Neural progenitor cell (in vitro differentiated cells): ENCODE measurements around the gene POLR2E. TPM values are rescaled to one million over a fixed set of nuclear protein-coding genes. Genes with fewer than 3 reads are reported as not detected.

Experiments used
- DNase-seq: peaks from one replicate; pipeline ENCODE4 v3.0.0-alpha.2; 2016; ENCODE audit warnings: low spot score
- H2AFZ ChIP-seq: fragments of 200-600 bp; sonication (generic); replicated peaks from 2 replicates; pipeline ENCODE4 v1.6.1; 2016; ENCODE audit warnings: antibody characterized with exemption
- H3F3A ChIP-seq: fragments of 200-600 bp; sonication (generic); 2 replicates; pipeline ENCODE4 v1.6.1; 2016; ENCODE audit warnings: antibody characterized with exemption, low read depth
- H3K27ac ChIP-seq: fragments of 200-600 bp; sonication (generic); 2 replicates; pipeline ENCODE4 v1.5.1; 2016; ENCODE audit warnings: mild to moderate bottlenecking
- H3K27me3 ChIP-seq: fragments of 200-600 bp; sonication (generic); 2 replicates; pipeline ENCODE4 v1.6.1; 2016; ENCODE audit warnings: mild to moderate bottlenecking, moderate library complexity
- H3K36me3 ChIP-seq: fragments of 200-600 bp; sonication (generic); 2 replicates; pipeline ENCODE4 v1.5.1; 2016
- H3K4me1 ChIP-seq: fragments of 200-600 bp; sonication (generic); 2 replicates; pipeline ENCODE4 v1.6.1; 2016; ENCODE audit warnings: mixed run types
- H3K4me2 ChIP-seq: fragments of 200-600 bp; sonication (generic); 2 replicates; pipeline ENCODE4 v1.6.1; 2016
- H3K4me3 ChIP-seq: fragments of 200-600 bp; sonication (generic); 2 replicates; pipeline ENCODE4 v1.5.1; 2016
- H3K79me2 ChIP-seq: fragments of 200-600 bp; sonication (generic); 2 replicates; pipeline ENCODE4 v1.6.1; 2016; ENCODE audit warnings: low read depth
- H3K9ac ChIP-seq: fragments of 200-600 bp; sonication (generic); 2 replicates; pipeline ENCODE4 v1.6.1; 2016
- H3K9me3 ChIP-seq: fragments of 200-600 bp; sonication (generic); 2 replicates; pipeline ENCODE4 v1.5.1; 2016; ENCODE audit warnings: low read depth
- H4K20me1 ChIP-seq: fragments of 200-600 bp; sonication (generic); 2 replicates; pipeline ENCODE4 v1.6.1; 2016; ENCODE audit warnings: low read depth
- H3K27ac Mint-ChIP-seq: 3 replicates; pipeline ENCODE4 v1.8.0; 2021; ENCODE audit warnings: mixed read lengths
- H3K27me3 Mint-ChIP-seq: 2 replicates; pipeline ENCODE4 v1.8.0; 2022; ENCODE audit warnings: low read depth, mild to moderate bottlenecking, inconsistent platforms, moderate library complexity, mixed read lengths; ENCODE audit not compliant: insufficient read depth
- H3K36me3 Mint-ChIP-seq: 3 replicates; pipeline ENCODE4 v1.8.0; 2021; ENCODE audit warnings: mixed read lengths
- H3K4me1 Mint-ChIP-seq: 3 replicates; pipeline ENCODE4 v1.8.0; 2021; ENCODE audit warnings: mixed read lengths
- H3K4me3 Mint-ChIP-seq: 3 replicates; pipeline ENCODE4 v1.8.0; 2021; ENCODE audit warnings: mild to moderate bottlenecking, moderate library complexity, mixed read lengths
- H3K9me3 Mint-ChIP-seq: 3 replicates; pipeline ENCODE4 v1.8.0; 2020; ENCODE audit warnings: mixed read lengths
- EZH2 ChIP-seq: fragments of 200-600 bp; sonication (generic); IDR thresholded peaks from 2 replicates; pipeline ENCODE4 v1.6.1; 2017; ENCODE audit warnings: antibody characterized with exemption, mild to moderate bottlenecking, moderate library complexity
- EZH2phosphoT487 ChIP-seq: fragments of 200-600 bp; sonication (generic); IDR thresholded peaks from 2 replicates; pipeline ENCODE4 v1.6.1; 2017; ENCODE audit warnings: antibody characterized with exemption
- total RNA-seq: library from RNA; depleted of rRNA; stranded (reverse); fragments of >200 nt; gene quantifications from 2 replicates; pipeline ENCODE4 v1.2.3, GENCODE V29; 2015; ENCODE audit warnings: low replicate concordance
- TF ChIP-seq, protein P1 (sequence below): fragments of 200-600 bp; sonication (generic); IDR thresholded peaks from 2 replicates; pipeline ENCODE4 v1.5.1; 2017; ENCODE audit warnings: antibody characterized with exemption, mild to moderate bottlenecking

The POLR2E gene
- total RNA-seq, 1 donor from 2014 or later, result 98.8 TPM

DNA sequence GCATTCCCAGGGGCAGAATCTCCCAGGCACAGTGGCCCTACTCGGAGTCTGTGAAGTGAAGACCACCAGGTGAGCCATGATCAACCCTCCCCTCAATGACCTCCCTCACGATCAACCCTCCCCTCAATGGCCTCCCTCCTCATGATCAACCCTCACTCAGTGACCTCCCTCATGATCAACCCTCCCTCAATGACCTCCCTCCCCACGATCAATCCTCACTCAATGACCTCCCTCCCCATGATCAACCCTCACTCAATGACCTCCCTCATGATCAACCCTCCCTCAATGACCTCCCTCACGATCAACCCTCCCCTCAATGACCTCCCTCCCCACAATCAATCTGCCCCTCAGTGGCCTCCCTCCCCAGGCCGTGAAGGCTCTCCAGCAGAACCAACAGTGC, 46.8 kb upstream of the POLR2E start:
- H3K4me3 ChIP-seq, result no peak overlapping the region
- no peaks in the 10 kb centered on the region for H4K20me1 ChIP-seq
- peaks cover under 1% of the 10 kb centered on the region for H3F3A ChIP-seq
- peaks cover 5% of the 10 kb centered on the region for H3K4me1 ChIP-seq
- H3K36me3 Mint-ChIP-seq, result peaks cover 22% of the 10 kb centered on the region
- no peaks in the 10 kb centered on the region for H3K9me3 ChIP-seq
- no peaks in the 10 kb centered on the region for H3K79me2 ChIP-seq
- H3K4me3 Mint-ChIP-seq, result no peak overlapping the region
- H3K27me3 Mint-ChIP-seq, result peaks cover 13% of the 10 kb centered on the region
- no peak overlapping the region for H2AFZ ChIP-seq
- no peak overlapping the region for H3K9ac ChIP-seq
- no peaks in the 10 kb centered on the region for H3K27me3 ChIP-seq
- no peak for DNase-seq
- no peak overlapping the region for H3K27ac ChIP-seq
- no peak overlapping the region for H3K27ac Mint-ChIP-seq
- no peak overlapping the region for H3K4me2 ChIP-seq
- H3K4me1 Mint-ChIP-seq, result peaks cover 2% of the 10 kb centered on the region
- peaks cover 5% of the 10 kb centered on the region for H3K9me3 Mint-ChIP-seq
- H3K36me3 ChIP-seq, result no peaks in the 10 kb centered on the region
- TF ChIP-seq, protein P1, sequence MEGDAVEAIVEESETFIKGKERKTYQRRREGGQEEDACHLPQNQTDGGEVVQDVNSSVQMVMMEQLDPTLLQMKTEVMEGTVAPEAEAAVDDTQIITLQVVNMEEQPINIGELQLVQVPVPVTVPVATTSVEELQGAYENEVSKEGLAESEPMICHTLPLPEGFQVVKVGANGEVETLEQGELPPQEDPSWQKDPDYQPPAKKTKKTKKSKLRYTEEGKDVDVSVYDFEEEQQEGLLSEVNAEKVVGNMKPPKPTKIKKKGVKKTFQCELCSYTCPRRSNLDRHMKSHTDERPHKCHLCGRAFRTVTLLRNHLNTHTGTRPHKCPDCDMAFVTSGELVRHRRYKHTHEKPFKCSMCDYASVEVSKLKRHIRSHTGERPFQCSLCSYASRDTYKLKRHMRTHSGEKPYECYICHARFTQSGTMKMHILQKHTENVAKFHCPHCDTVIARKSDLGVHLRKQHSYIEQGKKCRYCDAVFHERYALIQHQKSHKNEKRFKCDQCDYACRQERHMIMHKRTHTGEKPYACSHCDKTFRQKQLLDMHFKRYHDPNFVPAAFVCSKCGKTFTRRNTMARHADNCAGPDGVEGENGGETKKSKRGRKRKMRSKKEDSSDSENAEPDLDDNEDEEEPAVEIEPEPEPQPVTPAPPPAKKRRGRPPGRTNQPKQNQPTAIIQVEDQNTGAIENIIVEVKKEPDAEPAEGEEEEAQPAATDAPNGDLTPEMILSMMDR, result no peak
- TF ChIP-seq EZH2phosphoT487 (no peak), EZH2 (no peak)

DNA sequence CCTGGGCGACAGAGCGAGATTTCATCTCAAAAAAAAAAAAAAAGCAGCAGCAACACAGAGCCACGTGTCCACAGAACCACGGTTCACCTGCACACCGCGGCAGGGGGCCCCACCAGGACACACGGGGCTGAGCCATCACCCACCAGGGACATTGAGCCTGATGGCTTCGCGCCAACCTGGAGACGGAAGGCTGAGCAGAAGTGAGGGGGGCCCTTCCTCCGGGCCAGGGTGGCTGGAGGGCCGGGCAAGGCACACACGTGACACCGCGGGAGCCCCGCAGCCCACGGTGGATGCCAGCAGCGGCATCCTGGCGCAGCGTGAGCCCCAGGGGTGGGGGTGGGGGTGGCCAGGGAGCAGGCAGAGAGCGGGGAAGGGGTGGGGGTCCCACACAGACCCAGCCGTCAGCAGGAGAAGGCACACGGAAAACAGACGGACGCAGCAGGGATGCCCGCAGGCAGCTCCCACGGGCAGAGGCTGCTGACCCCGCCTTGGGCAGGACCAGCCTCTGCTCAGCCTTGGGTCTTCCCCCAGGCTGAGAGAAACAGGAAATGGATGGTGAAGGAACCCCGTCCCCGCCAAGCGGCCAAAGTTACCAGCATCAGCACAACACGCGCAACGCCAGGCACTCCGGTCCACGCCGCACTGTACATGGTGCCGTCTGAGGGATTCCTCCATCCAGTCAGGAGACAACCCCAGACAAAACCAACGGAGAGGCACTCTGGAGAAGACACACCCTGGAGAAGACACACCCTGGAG, 45.3 kb upstream of the POLR2E start:
- H4K20me1 ChIP-seq, result no peaks in the 10 kb centered on the region
- H3K27ac ChIP-seq, result no peak overlapping the region
- no peaks in the 10 kb centered on the region for H3K36me3 ChIP-seq
- H3K9me3 ChIP-seq, result no peaks in the 10 kb centered on the region
- no peak overlapping the region for H3K4me2 ChIP-seq
- H3K27me3 Mint-ChIP-seq, result peaks cover 13% of the 10 kb centered on the region
- no peak for DNase-seq
- H3K27me3 ChIP-seq, result no peaks in the 10 kb centered on the region
- no peak overlapping the region for H3K4me3 Mint-ChIP-seq
- no peaks in the 10 kb centered on the region for H3K79me2 ChIP-seq
- TF ChIP-seq EZH2phosphoT487, result no peak
- TF ChIP-seq, protein P1, result no peak
- TF ChIP-seq EZH2, result no peak
- no peak overlapping the region for H3K27ac Mint-ChIP-seq
- H3K9ac ChIP-seq, result no peak overlapping the region
- no peak overlapping the region for H2AFZ ChIP-seq
- H3K4me3 ChIP-seq, result no peak overlapping the region
- peaks cover 5% of the 10 kb centered on the region for H3F3A ChIP-seq
- peaks cover 4% of the 10 kb centered on the region for H3K4me1 Mint-ChIP-seq
- peaks cover 5% of the 10 kb centered on the region for H3K9me3 Mint-ChIP-seq
- no peaks in the 10 kb centered on the region for H3K4me1 ChIP-seq
- H3K36me3 Mint-ChIP-seq, result peaks cover 20% of the 10 kb centered on the region

DNA sequence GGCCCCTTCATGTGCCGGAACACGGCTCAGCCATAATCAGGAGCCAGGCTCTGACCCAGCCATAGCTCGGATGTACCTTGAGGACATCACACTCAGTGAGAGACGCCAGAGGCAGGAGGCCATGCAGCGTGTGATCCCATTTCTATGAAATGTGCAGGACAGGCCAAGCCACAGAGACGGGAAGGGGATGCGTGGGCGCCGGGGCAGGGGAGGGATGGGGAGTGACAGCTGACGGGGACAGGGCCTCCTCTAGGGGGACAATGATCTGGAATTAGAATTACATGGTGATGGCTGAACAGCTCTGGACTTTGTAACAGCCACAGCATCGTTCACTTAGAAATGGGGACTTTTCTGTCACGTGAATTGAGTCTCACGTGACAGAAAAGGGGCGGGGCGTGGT, 44.0 kb upstream of the POLR2E start:
- Mint-ChIP-seq H3K4me3 (no peak overlapping the region), H3K4me1 (peaks cover 4% of the 10 kb centered on the region), H3K27ac (no peak overlapping the region), H3K36me3 (peaks cover 17% of the 10 kb centered on the region), H3K27me3 (peaks cover 8% of the 10 kb centered on the region), H3K9me3 (peaks cover 5% of the 10 kb centered on the region)
- no peak for TF ChIP-seq EZH2
- TF ChIP-seq, protein P1, result no peak
- TF ChIP-seq EZH2phosphoT487, result no peak
- Histone ChIP-seq H3F3A (peaks cover 5% of the 10 kb centered on the region), H3K4me1 (no peaks in the 10 kb centered on the region), H3K9ac (no peak overlapping the region), H3K9me3 (no peaks in the 10 kb centered on the region), H2AFZ (no peak overlapping the region), H3K27ac (no peak overlapping the region), H3K4me3 (no peak overlapping the region), H3K4me2 (no peak overlapping the region), H3K79me2 (no peaks in the 10 kb centered on the region), H3K36me3 (no peaks in the 10 kb centered on the region), H3K27me3 (no peaks in the 10 kb centered on the region), H4K20me1 (no peaks in the 10 kb centered on the region)
- no peak for DNase-seq
